Liver (tissue), 9 donors: ENCODE measurements around the gene HBA2. TPM values are rescaled to one million over a fixed set of nuclear protein-coding genes. Genes with fewer than 3 reads are reported as not detected.

Source experiments
- DNase-seq: peaks from one replicate; pipeline ENCODE4 v3.0.0-alpha.2; 2017; ENCODE audit warnings: low spot score
- H3K27ac ChIP-seq, 2 donors: one replicate each; pipeline ENCODE4 v1.7.0; 2013; ENCODE audit warnings: inconsistent platforms in 2 of 2, low read length in 2 of 2, control low read depth in 1 of 2, low read depth in 1 of 2, mild to moderate bottlenecking in 1 of 2
- H3K27me3 ChIP-seq, 4 donors: one replicate each; pipeline versions ENCODE4 v1.6.1 to v1.7.0; 2013; ENCODE audit warnings: low read length in 3 of 4, inconsistent platforms in 1 of 4, mild to moderate bottlenecking in 1 of 4, moderate library complexity in 1 of 4; ENCODE audit not compliant: control insufficient read depth in 4 of 4, insufficient read depth in 4 of 4
- H3K36me3 ChIP-seq, 4 donors: one replicate each; pipeline versions ENCODE4 v1.6.1 to v1.7.0; 2013; ENCODE audit warnings: low read length in 3 of 4, mild to moderate bottlenecking in 3 of 4, low read depth in 1 of 4, moderate library complexity in 1 of 4; ENCODE audit not compliant: control insufficient read depth in 4 of 4, insufficient read depth in 3 of 4
- H3K4me1 ChIP-seq, 4 donors: one replicate each; pipeline versions ENCODE4 v1.6.1 to v1.7.0; 2013; ENCODE audit warnings: low read length in 3 of 4, mild to moderate bottlenecking in 3 of 4, moderate library complexity in 1 of 4; ENCODE audit not compliant: control insufficient read depth in 4 of 4, insufficient read depth in 4 of 4
- H3K4me3 ChIP-seq, 3 donors: one replicate each; pipeline versions ENCODE4 v1.6.1 to v1.7.0; 2013; ENCODE audit warnings: low read length in 3 of 3, control low read depth in 1 of 3, low read depth in 1 of 3, mild to moderate bottlenecking in 1 of 3
- H3K9ac ChIP-seq, 2 donors: one replicate each; pipeline ENCODE4 v1.7.0; 2013; ENCODE audit warnings: low read length in 2 of 2, mild to moderate bottlenecking in 2 of 2, moderate library complexity in 2 of 2, control low read depth in 1 of 2, low read depth in 1 of 2
- H3K9me3 ChIP-seq, 4 donors: one replicate each; pipeline versions ENCODE4 v1.6.1 to v1.7.0; 2013; ENCODE audit warnings: low read length in 3 of 4; ENCODE audit not compliant: control insufficient read depth in 4 of 4
- CTCF ChIP-seq: fragments of 150-350 bp; IDR thresholded peaks from 2 replicates; pipeline ENCODE4 v1.5.1; 2017; ENCODE audit warnings: improper control_type of control experiment, low read depth, low read length; ENCODE audit not compliant: missing input control
- FOXA1 ChIP-seq: IDR thresholded peaks from 2 replicates; pipeline ENCODE4 v1.6.1; 2016; ENCODE audit warnings: antibody characterized with exemption
- FOXA2 ChIP-seq: IDR thresholded peaks from 2 replicates; pipeline ENCODE4 v1.6.1; 2016; ENCODE audit warnings: antibody characterized with exemption
- GABPA ChIP-seq, 2 donors: IDR thresholded peaks in 1 of 2; conservative IDR thresholded peaks in 1 of 2; 2 replicates each; pipeline ENCODE4 v1.6.1; 2016; ENCODE audit warnings: antibody characterized with exemption in 2 of 2, mild to moderate bottlenecking in 1 of 2, moderate library complexity in 1 of 2
- HNF4G ChIP-seq: IDR thresholded peaks from 2 replicates; pipeline ENCODE4 v1.6.1; 2016; ENCODE audit warnings: antibody characterized with exemption
- JUND ChIP-seq, 2 donors: IDR thresholded peaks; 2 replicates each; pipeline ENCODE4 v1.6.1; 2016; ENCODE audit warnings: antibody characterized with exemption in 2 of 2
- NR2F2 ChIP-seq: IDR thresholded peaks from 2 replicates; pipeline ENCODE4 v1.6.1; 2016; ENCODE audit warnings: antibody characterized with exemption
- RAD21 ChIP-seq, 2 donors: IDR thresholded peaks; 2 replicates each; pipeline ENCODE4 v1.6.1; 2016; ENCODE audit warnings: antibody characterized with exemption in 2 of 2, mild to moderate bottlenecking in 2 of 2
- REST ChIP-seq: IDR thresholded peaks from 2 replicates; pipeline ENCODE4 v1.6.1; 2016; ENCODE audit warnings: antibody characterized with exemption, mild to moderate bottlenecking
- RXRA ChIP-seq, 2 donors: IDR thresholded peaks; 2 replicates each; pipeline ENCODE4 v1.6.1; 2017 to 2018; ENCODE audit warnings: antibody characterized with exemption in 2 of 2, mild to moderate bottlenecking in 1 of 2
- SP1 ChIP-seq: IDR thresholded peaks from 2 replicates; pipeline ENCODE4 v1.6.1; 2018; ENCODE audit warnings: antibody characterized with exemption, mild to moderate bottlenecking
- TAF1 ChIP-seq: conservative IDR thresholded peaks from 2 replicates; pipeline ENCODE4 v1.6.1; 2016; ENCODE audit warnings: antibody characterized with exemption, mild to moderate bottlenecking
- YY1 ChIP-seq: IDR thresholded peaks from 2 replicates; pipeline ENCODE4 v1.6.1; 2016; ENCODE audit warnings: antibody characterized with exemption, mild to moderate bottlenecking
- ZBTB33 ChIP-seq: IDR thresholded peaks from 2 replicates; pipeline ENCODE4 v1.6.1; 2016; ENCODE audit warnings: antibody characterized with exemption
- WGBS: extraction: QIAGEN DNeasy Blood & Tissue Kit; methylation state at CpG from one replicate; pipeline ENCODE4 v1.1.7; 2013; 5-methylcytosine and 5-hydroxymethylcytosine counted together
- polyA plus RNA-seq, 2 donors: library from polyadenylated mRNA; stranded (reverse) in 1 of 2; unstranded in 1 of 2; fragments of 200-250 nt in 1 of 2; fragments of >200 nt in 1 of 2; fragmentation: Nextera tagmentation in 1 of 2; extraction: Ambion mirVana in 1 of 2; gene quantifications; one replicate each; pipeline versions ENCODE4 v1.2.1 to v1.2.3, GENCODE V29; 2013 to 2015
- total RNA-seq, 2 donors: library from RNA; depleted of rRNA; stranded (reverse); fragments of >200 nt; gene quantifications; one replicate each; pipeline ENCODE4 v1.2.3, GENCODE V29; 2014
- TF ChIP-seq, protein P1 (sequence below): IDR thresholded peaks from 2 replicates; pipeline ENCODE4 v1.6.1; 2016; ENCODE audit warnings: antibody characterized with exemption
- donor health status: healthy.
- donor health status: healthy.
- donor health status: healthy.
- donor health status: healthy.
- donor health status: healthy.

Gene HBA2
- total and polyA plus RNA-seq, 4 donors, result 2.8 to 36,951 (median 46.0) TPM

DNA sequence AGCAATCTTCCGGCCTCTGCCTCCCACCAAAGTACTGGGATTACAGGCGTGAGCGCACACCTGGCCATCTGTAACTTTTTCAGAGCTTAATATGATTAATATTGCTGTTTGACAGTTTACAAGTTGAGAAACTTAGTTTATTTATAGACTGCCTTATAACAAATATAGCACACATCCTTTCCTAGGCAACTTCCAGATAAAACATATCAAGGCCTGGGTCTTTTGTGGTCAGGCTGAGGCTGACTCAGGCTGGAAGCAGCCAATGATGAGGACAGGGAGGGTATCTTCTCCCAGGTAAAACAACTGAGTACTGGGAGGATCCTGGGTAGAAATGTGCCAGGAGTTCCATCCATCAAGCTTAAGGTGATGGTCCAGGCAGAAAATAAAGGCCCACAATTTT is 40.3 kb downstream of the HBA2 start:
- no peak overlapping the region for H3K9ac ChIP-seq
- peaks cover 7 to 65% (median 29%) of the 10 kb centered on the region in 4 donors for H3K36me3 ChIP-seq
- H3K4me1 ChIP-seq, result no peaks in the 10 kb centered on the region
- H3K27ac ChIP-seq, result no peak overlapping the region
- 98% methylated on average over 3 of the region's 3 CpGs for WGBS
- H3K27me3 ChIP-seq, result no peaks in the 10 kb centered on the region
- no peak for DNase-seq
- no peaks in the 10 kb centered on the region for H3K9me3 ChIP-seq
- TF ChIP-seq SP1 (no peak), YY1 (no peak), CTCF (no peak), ZBTB33 (no peak), REST (no peak)
- H3K4me3 ChIP-seq, result no peak overlapping the region

GRCh38 chr16:220021-220420 is 47.3 kb downstream of the HBA2 start:
- H3K27me3 ChIP-seq, result no peaks in the 10 kb centered on the region
- no peaks in the 10 kb centered on the region for H3K4me1 ChIP-seq
- no peak overlapping the region for H3K27ac ChIP-seq
- no peak overlapping the region for H3K9ac ChIP-seq
- no peaks in the 10 kb centered on the region for H3K9me3 ChIP-seq
- H3K36me3 ChIP-seq, result peaks cover 13 to 55% (median 29%) of the 10 kb centered on the region in 4 donors
- H3K4me3 ChIP-seq, result no peak overlapping the region
- 83% methylated on average over 4 of the region's 4 CpGs for WGBS
- TF ChIP-seq JUND (IDR thresholded peaks at IDR 0.05), result no peak
- TF ChIP-seq, protein P1, sequence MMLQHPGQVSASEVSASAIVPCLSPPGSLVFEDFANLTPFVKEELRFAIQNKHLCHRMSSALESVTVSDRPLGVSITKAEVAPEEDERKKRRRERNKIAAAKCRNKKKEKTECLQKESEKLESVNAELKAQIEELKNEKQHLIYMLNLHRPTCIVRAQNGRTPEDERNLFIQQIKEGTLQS, result no peak
- no peak for TF ChIP-seq REST
- no peak for TF ChIP-seq RAD21 (IDR thresholded peaks at IDR 0.05)
- no peak for TF ChIP-seq FOXA2
- TF ChIP-seq NR2F2, result no peak
- no peak for TF ChIP-seq HNF4G
- TF ChIP-seq RXRA (IDR thresholded peaks at IDR 0.05), result no peak
- no peak for TF ChIP-seq TAF1
- TF ChIP-seq SP1, result no peak
- TF ChIP-seq GABPA (IDR thresholded peaks at IDR 0.05 in 1 of 2, conservative IDR thresholded peaks at IDR 0.05 in 1 of 2), result no peak
- TF ChIP-seq FOXA1, result no peak
- TF ChIP-seq YY1, result no peak
- TF ChIP-seq CTCF, result no peak
- DNase-seq, result no peak
